Measurements from ENCODE around the gene NINJ2. TPM values are rescaled to one million over a fixed set of nuclear protein-coding genes. Genes with fewer than 3 reads are reported as not detected.

NINJ2 gene
- total and polyA plus RNA-seq, 10 donors, result 6.6 to 18.8 (median 10.2) TPM

DNA sequence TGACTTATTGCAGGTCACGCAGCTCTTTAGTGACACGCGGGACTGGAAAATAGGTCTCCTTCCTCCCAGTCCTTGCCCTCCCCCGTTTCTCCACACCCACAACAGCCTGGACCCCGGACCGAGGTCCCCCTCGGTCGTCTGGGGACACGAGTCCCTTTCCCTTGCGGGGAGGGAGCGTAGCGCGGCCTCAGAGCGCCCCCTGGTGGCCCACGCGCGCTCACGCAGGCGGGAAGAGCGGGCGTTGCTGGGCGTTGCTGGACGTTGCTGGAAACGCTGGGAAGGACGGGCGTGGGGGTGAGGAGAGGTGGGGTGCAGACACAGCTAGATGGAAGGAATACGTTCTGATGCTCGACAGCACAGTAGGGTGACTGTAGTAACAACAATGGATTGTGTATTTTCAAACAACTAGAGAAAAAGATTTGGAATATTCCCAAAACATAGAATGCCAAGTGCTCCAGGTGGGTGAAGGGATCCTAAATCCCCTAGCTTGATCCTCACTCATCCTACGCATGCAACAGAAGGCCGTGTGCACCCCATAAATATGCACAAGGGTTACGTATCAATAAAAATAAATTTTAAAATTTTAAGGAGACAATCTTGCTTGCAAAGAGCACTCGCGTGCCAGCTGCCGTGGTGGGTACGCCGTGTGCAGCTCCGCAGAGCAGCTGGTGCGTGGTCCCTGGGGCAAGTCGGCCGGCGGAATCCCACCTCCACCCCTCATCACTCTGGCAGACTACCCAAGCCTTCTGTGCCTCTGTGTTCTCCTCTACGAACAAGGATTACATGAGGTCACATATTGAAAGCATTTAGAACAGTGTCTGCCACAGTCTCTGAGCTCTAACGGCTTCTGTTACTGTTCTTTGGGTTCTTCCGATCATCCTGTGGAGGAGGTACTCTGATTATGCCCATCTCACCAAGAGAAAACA, 116.1 kb downstream of the NINJ2 start:
- H3K4me3 ChIP-seq, result peak overlapping the region in 1 of 8 donors; percentile 24
- WGBS, 5 donors, result 28 to 34% (median 33%) methylated on average over 44 of the region's 44 CpGs
- H3K36me3 ChIP-seq, result no peaks in the 10 kb centered on the region
- H3K4me1 ChIP-seq, result peaks cover 6 to 26% (median 14%) of the 10 kb centered on the region in 6 donors
- no peak for TF ChIP-seq POLR2A (IDR thresholded peaks at IDR 0.05)
- TF ChIP-seq, protein P1, sequence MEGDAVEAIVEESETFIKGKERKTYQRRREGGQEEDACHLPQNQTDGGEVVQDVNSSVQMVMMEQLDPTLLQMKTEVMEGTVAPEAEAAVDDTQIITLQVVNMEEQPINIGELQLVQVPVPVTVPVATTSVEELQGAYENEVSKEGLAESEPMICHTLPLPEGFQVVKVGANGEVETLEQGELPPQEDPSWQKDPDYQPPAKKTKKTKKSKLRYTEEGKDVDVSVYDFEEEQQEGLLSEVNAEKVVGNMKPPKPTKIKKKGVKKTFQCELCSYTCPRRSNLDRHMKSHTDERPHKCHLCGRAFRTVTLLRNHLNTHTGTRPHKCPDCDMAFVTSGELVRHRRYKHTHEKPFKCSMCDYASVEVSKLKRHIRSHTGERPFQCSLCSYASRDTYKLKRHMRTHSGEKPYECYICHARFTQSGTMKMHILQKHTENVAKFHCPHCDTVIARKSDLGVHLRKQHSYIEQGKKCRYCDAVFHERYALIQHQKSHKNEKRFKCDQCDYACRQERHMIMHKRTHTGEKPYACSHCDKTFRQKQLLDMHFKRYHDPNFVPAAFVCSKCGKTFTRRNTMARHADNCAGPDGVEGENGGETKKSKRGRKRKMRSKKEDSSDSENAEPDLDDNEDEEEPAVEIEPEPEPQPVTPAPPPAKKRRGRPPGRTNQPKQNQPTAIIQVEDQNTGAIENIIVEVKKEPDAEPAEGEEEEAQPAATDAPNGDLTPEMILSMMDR (IDR thresholded peaks at IDR 0.05 in 8 of 11, conservative IDR thresholded peaks at IDR 0.05 in 3 of 11), result peak; percentile 95 to 99 (median 98)
- TF ChIP-seq POLR2AphosphoS5 (IDR thresholded peaks at IDR 0.05), result peak in 2 of 3 donors; percentile 37 to 73
- DNase-seq, result peak; percentile 93
- intact Hi-C loops (cut with DNase I; ENCODE audit: low total_unique reads), result loop anchor here (2.0 to 5.0 kb wide), 2 partner anchors 90 to 104 kb away; partner anchors contain the start of gene B4GALNT3
- H3K9me3 ChIP-seq, result no peaks in the 10 kb centered on the region
- peak overlapping the region in 2 of 8 donors; percentile 8 to 51 for H3K27ac ChIP-seq
- peaks cover 0 to 67% (median 13%) of the 10 kb centered on the region in 7 donors for H3K27me3 ChIP-seq (replicated peaks in 1 of 7)

DNA sequence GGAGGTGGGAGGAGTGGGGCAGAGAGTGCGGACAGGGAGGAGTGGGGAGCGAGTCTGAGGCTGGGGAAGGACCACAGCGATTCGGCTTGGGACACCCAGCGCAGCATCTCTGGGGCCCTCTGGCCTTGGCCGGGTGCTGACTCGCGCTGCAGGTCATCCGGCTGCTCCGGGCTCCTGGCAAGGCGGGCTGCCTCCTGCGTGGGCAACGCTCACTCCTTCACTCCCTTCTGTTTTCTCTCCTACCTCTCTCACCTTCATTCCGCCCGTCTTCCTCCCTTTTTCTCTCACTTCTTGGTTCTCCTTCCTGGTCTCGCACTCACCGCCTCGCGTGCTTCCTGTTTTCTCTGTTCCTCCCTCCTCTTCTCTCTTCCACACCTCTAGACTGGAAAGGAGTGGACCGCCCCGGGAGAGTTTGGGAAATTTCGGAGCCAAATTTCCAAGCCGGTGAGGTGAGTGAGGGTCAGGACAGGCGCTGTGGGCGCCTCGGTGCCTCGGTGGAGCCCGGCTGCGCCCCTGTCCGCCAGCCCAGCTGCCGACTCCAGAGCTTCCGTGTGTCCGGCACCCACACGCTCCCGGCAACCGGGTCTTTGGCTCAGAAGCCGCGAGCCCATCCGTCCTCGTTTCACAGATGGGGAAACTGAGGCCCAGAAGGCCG, 116.9 kb downstream of the NINJ2 start:
- TF ChIP-seq POLR2A (IDR thresholded peaks at IDR 0.05), result no peak
- no peak for TF ChIP-seq POLR2AphosphoS5 (IDR thresholded peaks at IDR 0.05)
- TF ChIP-seq, protein P1 (IDR thresholded peaks at IDR 0.05 in 8 of 11, conservative IDR thresholded peaks at IDR 0.05 in 3 of 11), result no peak
- Histone ChIP-seq H3K4me1 (peaks cover 6 to 26% (median 14%) of the 10 kb centered on the region in 6 donors), H3K27ac (peak overlapping the region in 2 of 8 donors; percentile 8 to 51), H3K27me3 (replicated peaks in 1 of 7) (peaks cover 0 to 62% (median 13%) of the 10 kb centered on the region in 7 donors), H3K36me3 (no peaks in the 10 kb centered on the region), H3K4me3 (peak overlapping the region in 1 of 8 donors; percentile 24), H3K9me3 (no peaks in the 10 kb centered on the region)
- intact Hi-C loops (cut with DNase I; ENCODE audit: low total_unique reads), result loop anchor here (2.0 to 5.0 kb wide), 2 partner anchors 89 to 104 kb away; partner anchors contain the start of gene B4GALNT3
- 56 to 68% (median 62%) methylated on average over 32 to 41 of the region's 41 CpGs for WGBS, 5 donors
- peak; percentile 73 for DNase-seq

DNA sequence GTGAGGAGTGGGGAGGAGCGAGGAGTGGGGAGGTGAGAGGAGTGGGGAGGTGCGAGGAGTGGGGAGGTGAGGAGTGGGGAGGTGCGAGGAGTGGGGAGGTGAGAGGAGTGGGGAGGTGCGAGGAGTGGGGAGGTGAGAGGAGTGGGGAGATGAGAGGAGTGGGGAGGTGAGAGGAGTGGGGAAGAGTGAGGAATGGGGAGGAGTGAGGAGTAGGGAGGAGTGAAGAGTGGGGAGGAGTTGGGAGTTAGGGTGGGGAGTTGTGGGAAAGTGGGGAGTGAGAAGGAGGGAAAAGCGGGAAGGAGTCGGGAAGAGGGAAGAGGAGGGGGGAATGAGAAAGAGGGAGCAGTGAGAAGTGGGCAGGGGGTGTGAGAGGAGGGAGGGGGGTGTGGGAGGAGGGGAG, 117.4 kb downstream of the NINJ2 start:
- Histone ChIP-seq H3K36me3 (no peaks in the 10 kb centered on the region), H3K4me1 (peaks cover 6 to 26% (median 14%) of the 10 kb centered on the region in 6 donors), H3K9me3 (no peaks in the 10 kb centered on the region), H3K4me3 (no peak overlapping the region), H3K27me3 (replicated peaks in 1 of 7) (peaks cover 0 to 62% (median 13%) of the 10 kb centered on the region in 7 donors), H3K27ac (peak overlapping the region in 1 of 8 donors; percentile 51)
- peak; percentile 2 for DNase-seq
- WGBS, 5 donors, result 65 to 79% (median 73%) methylated on average over 6 of the region's 6 CpGs
- TF ChIP-seq POLR2AphosphoS5 (IDR thresholded peaks at IDR 0.05) (no peak), POLR2A (IDR thresholded peaks at IDR 0.05) (no peak)
- TF ChIP-seq, protein P1 (IDR thresholded peaks at IDR 0.05 in 8 of 11, conservative IDR thresholded peaks at IDR 0.05 in 3 of 11), result no peak
- intact Hi-C loops (cut with DNase I; ENCODE audit: low total_unique reads), result loop anchor here (2.0 to 5.0 kb wide), 2 partner anchors 89 to 103 kb away; partner anchors contain the start of gene B4GALNT3
